Mammary epithelial cell (primary cell): ENCODE measurements around the gene PNP.

Experiments used
- CTCF ChIP-seq, 2 donors: IDR thresholded peaks in 1 of 2; conservative IDR thresholded peaks in 1 of 2; 2 replicates each; pipeline ENCODE4 v1.5.1; 2011 to 2012; ENCODE audit warnings: inconsistent platforms in 2 of 2, low read length in 2 of 2, mild to moderate bottlenecking in 2 of 2, control low read depth in 1 of 2, low read depth in 1 of 2; ENCODE audit not compliant: insufficient read depth in 1 of 2; ENCODE audit errors: extremely low read depth in 1 of 2
- EZH2 ChIP-seq: IDR thresholded peaks from 2 replicates; pipeline ENCODE4 v1.6.1; 2012; ENCODE audit warnings: low read length, inconsistent platforms, borderline replicate concordance

GRCh38 chr14:20424851-20425250 is 44.4 kb upstream of the PNP start:
- TF ChIP-seq CTCF (conservative IDR thresholded peaks at IDR 0.05 in 1 of 2, IDR thresholded peaks at IDR 0.05 in 1 of 2; ENCODE audit: extremely low read depth in 1 of 2, insufficient read depth in 1 of 2, low read depth in 1 of 2, low read length in 2 of 2) (no peak), EZH2 (no peak)
